HTR-8/SVneo (cell line): ENCODE measurements around the gene ITPKC.

Source experiments
- DNase-seq: peaks from one replicate; pipeline ENCODE4 v3.0.0; 2011; ENCODE audit warnings: low spot score, mixed read lengths; ENCODE audit not compliant: insufficient read length
- FAIRE-seq: peaks from 2 replicates; lab custom pipeline; 2011; peaks lifted over from hg19 to GRCh38; lab: Jason Lieb, UNC

ITPKC gene

GRCh38 chr19:40737102-40737644 lies 20.3 kb downstream of the ITPKC start:
- no peak for DNase-seq
- no peak for FAIRE-seq

GRCh38 chr19:40739030-40739839 lies 22.3 kb downstream of the ITPKC start:
- no peak for DNase-seq
- no peak for FAIRE-seq

- FAIRE-seq (no peak), DNase-seq (no peak)
Measured at GRCh38 chr19:40739871-40740703, 23.2 kb downstream of the ITPKC start.

- DNase-seq (no peak), FAIRE-seq (no peak)
Measured at GRCh38 chr19:40740747-40741146, 23.8 kb downstream of the ITPKC start.

- FAIRE-seq: no peak
- no peak for DNase-seq
Measured at GRCh38 chr19:40741527-40742390, 24.8 kb downstream of the ITPKC start.

GRCh38 chr19:40742477-40742876 lies 25.6 kb downstream of the ITPKC start:
- FAIRE-seq: no peak
- no peak for DNase-seq

- no peak for FAIRE-seq
- no peak for DNase-seq
Measured at GRCh38 chr19:40742886-40743285, 26.0 kb downstream of the ITPKC start.

- FAIRE-seq (no peak), DNase-seq (no peak)
Measured at GRCh38 chr19:40743926-40744325, 27.0 kb downstream of the ITPKC start.

GRCh38 chr19:40744554-40745401 lies 27.9 kb downstream of the ITPKC start:
- no peak for FAIRE-seq
- DNase-seq: no peak

- FAIRE-seq: no peak
Measured at GRCh38 chr19:40745402-40745780, 28.5 kb downstream of the ITPKC start.

GRCh38 chr19:40747536-40747935 lies 30.6 kb downstream of the ITPKC start:
- DNase-seq (no peak), FAIRE-seq (no peak)

More at GRCh38 chr19:40745402-40745780, 28.5 kb downstream of the ITPKC start:
- DNase-seq: no peak

- DNase-seq (peak; percentile 98), FAIRE-seq (peak; percentile 88)
Measured at GRCh38 chr19:40750058-40750873, 33.4 kb downstream of the ITPKC start, which contains the start of gene ACTMAP. ACTMAP (minus strand) TSS chr19:40750477; CDS start chr19:40749803, 674 bp downstream.

- peak; percentile 51 for FAIRE-seq
- peak; percentile 95 for DNase-seq
Measured at GRCh38 chr19:40750874-40751537, 34.1 kb downstream of the ITPKC start, which contains the start of gene SNRPA. SNRPA (plus strand) TSS chr19:40751203; CDS start chr19:40751409, 206 bp downstream.

GRCh38 chr19:40752257-40752781 lies 35.4 kb downstream of the ITPKC start:
- no peak for FAIRE-seq
- no peak for DNase-seq

GRCh38 chr19:40754611-40755247 lies 37.8 kb downstream of the ITPKC start:
- no peak for DNase-seq

GRCh38 chr19:40755248-40755624 lies 38.3 kb downstream of the ITPKC start:
- DNase-seq (no peak), FAIRE-seq (no peak)

More at GRCh38 chr19:40754611-40755247, 37.8 kb downstream of the ITPKC start:
- FAIRE-seq: no peak

- DNase-seq (no peak), FAIRE-seq (no peak)
Measured at GRCh38 chr19:40755791-40756190, 38.9 kb downstream of the ITPKC start.
